DMS79 treated with DMSO at 0.1 percent for 48 hours (cell line): ENCODE results near the gene DNAJC18.

Experiments used
- DNase-seq: peaks from one replicate; lab custom pipeline; 2025; lab: John Stamatoyannopoulos, UW

DNAJC18 gene

DNA sequence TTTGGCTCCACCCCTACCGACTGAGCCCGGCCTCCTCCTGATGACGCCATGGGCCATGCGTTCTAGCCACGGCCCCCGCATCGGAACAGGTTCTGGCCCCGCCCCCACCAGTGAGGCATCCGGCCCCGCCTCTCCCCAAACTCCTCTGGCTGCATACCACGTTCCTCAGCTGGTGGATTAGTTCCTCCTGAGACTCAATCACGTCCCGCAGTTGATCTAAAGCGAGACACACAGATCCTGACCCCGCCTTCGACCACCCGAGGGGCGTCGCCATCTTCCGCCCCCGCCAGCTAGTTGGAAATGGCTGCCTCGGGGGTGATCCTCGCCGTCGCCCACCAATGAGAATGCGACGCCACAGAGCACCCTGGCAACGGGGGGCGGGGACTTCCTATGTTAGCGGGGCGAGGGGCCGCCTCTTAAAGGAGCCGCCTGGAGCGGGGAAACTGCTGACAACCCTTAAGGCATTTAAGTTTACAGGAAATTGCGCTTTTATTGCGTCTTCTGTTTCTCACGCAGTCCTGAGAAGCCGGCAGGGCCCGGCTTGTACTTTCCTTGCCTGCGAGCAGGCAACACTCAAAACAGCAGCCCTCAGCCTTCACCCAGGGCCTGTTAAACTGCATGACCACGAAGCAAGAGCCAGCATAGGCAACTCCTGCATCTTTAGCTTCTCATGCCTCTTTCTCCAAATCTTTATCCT lies 35.4 kb downstream of the DNAJC18 start, which contains the start of gene SPATA24:
TSS of gene SPATA24 (minus strand) at position 303 of the 697 bp plus-strand sequence. CDS start at position 274, 29 bp downstream.
- peak; percentile 78 for DNase-seq

DNA sequence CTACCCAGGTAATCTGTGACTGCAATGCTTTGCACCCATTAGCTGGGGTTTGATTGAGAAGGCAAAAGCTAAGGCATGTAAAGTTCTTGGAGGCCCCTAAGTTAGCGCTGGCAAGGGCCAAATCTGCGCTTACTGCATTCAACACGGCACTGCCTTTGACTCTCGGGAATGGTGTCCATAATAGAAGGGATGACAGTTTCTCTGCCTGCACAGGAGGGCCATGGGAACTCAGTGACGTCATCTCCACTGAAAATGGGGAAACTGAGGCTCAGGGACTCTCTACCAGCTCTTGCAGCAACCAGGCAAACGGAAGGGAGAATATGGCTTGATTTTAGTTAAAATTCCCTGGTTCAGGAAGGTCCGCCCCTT lies 35.9 kb downstream of the DNAJC18 start:
- DNase-seq = no peak

DNA sequence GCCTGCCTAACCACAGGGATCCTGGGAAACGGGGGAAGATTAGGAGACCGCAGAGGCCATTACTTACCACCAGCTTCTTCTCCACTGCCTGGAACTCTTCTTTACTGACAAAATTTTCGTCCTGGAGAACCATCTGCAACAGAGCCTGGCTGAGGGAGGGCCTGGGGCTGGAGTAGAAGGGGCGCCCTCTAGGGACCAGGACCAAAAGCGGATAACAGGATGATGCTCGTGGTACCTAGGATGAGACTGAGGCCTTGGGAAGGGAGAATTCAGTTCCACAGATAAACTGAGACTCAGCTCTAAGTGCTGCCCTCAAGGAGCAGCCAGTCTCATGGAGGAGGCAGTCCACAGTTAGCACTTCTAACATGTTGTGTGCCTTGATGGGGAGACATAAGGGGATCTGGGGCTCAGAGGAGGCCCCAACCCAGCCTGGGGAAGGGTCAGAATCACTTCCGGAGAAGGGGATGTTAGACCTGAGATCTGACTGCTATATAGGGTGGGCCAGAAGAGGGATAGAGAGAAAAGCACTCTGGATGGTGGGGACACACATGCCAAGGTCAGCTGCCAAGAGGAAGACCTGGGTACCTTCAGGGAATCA lies 36.7 kb downstream of the DNAJC18 start:
- DNase-seq = no peak

DNA sequence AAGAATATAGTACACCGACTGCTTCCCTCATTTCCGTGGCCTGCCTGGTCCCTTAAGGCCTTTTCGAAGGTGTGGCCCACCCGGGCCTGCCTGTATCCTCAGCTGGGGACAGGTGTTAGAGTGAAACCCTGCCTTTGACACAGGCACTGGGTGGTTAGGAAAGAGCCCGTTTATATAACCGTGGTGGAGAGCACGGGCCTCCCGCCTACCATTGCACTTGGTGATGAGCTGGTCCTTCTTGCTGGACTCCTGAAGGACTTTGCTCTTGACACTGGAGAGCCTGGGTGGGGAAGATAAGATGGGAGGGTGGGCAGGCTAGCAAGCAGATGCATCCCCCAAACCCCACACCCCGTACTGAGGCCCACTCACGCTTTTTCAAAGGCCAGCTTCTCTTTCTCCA lies 37.8 kb downstream of the DNAJC18 start:
- no peak for DNase-seq

DNA sequence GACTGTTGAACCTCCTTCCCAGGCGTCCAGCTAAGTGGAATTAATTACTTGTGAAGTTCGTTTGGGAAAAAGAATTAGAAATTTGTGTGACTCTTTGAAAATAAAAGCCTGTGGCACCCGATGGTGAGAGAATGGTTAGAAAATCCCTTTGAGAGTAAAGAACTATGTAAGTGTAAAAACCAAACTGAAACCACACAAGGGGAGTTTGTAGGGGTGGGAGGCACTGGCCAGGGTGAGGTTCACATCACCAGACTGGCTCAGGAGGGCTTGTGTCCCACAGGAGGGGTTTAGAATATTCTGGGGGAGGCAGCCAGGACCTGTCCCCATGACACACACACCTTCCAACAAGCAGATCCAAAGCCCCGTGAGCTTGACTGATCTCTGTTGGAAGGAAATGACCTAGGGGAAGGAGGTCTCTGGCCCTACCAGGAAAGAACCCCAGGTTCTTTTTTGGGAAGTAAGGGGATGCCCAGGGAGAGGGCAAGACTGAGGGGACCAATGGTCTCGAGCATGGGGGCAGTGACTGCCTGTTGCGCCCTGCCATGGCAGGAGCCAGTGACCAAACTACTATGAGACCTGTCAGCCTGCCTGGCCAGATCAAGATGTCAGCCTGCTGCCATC lies 39.7 kb downstream of the DNAJC18 start:
- DNase-seq = no peak

DNA sequence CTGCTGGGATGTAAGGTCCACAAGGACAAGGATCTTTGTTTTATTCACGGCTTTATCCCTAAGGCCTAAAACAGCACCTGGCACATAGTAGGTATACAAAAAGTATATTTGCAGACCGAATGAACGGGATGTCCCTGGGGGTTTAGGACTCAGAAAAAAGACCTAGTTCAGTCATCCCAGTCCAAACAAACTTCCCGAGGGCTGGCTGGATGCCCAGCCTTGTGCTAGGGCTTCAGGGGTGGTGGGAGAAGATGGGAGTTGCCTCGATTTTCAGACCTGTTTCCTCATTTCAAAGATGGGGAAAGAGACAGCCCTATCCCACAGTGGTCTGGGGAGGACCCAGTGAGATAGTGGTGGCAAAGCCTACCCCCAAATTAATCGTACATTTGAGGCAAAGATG lies 41.4 kb downstream of the DNAJC18 start:
- no peak for DNase-seq

DNA sequence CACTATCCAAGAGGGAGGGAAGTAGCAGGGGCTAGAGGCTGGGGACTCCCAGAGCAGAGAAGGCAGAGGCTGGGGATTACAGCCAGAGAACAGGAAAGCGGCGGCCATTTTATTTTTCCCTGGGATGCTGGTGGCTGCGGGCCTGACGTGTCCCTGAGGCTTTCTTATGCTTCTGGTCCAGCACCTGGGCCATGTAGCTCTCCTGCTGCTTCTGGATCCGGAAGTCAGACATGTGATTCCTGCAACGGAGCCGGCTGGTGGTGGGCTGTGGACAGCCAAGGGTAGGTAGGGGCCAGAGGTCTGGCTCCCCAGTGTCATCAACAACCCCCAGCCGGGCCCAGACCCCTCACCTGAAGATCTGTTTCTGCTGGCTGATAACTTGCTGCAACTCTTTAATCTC lies 42.6 kb downstream of the DNAJC18 start:
- no peak for DNase-seq

DNA sequence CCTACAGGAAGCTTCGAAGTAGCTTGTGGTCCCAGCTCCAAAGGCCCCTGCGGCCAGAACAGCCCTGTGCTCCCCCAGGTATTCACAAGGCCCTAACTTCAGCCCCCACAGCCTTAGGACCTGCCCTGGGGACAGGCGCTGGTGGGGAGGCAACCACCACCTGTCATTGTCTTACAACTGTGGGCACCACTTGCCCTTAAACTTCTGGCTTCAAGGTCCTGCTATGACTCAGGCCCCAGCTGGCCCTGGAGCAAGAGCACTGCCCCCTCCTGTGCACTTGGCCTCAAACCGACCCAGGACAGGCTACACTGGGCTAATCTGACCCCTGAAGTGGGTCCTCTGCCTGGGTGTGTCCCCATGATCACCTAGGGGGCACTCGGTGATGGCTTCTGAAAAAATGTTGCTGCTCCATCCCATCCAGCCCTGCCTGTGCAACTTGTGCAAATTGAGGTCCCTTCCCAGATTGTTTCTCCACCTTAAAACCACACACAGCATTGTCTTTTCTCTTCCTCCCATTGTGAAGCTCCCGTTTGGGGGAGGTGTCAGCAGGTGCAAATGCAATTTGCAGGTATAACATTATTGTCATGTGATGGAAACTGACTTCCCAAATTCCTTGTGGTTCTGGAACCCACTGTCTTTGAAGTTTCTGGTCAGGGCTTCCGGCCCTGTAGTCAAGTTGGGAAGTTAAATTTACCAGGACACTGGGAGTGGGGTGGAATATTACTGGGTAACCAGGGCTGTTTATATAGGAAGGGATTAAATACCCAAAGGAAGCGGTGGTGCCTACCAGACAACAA lies 43.3 kb downstream of the DNAJC18 start:
- DNase-seq = no peak

DNA sequence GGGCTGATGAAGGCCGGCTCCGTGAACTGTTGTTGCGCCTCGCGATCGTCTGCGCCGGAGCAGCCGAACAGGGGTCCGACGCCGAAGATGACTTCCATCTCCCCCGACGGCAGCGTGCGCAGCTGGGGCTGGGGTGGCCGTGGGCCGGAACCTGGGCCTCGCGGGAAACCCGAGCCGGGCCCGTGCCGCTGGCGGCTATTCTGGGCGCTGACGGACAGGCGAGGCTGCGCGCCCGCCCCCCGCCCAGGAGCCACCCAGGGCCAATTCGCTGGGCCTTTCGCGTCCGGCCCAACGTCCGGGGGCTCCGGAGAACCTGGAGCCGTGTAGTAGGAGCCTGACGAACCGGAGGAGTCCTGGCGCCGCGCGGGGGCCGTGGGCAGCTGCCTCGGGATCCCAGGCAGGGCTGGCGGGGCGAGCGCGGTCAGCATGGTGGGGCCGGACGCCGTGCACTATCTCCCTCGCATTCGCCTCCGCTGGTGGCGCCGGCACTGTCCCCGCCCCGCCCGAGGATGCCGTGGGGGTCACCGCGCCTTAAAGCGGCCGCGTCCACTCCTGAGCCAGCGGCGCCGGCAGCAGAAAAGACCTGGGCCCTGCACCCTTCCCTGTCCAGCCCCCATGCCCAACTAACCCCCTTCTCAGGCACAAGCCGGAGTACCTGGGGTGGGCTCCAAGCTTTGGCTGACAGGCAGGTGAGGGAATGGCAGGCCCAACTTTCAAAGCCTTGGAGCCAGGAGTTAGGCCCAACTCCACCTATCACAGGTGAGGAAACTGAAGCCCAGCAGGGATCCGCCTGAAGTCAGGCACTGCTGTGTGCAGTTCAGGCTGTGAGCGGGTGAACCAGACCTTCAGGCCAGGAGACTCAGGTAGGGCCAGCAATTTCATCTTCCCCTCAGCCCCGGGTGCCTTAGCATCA lies 44.4 kb downstream of the DNAJC18 start, which contains the start of gene PROB1:
TSS of gene PROB1 (minus strand) at position 451 of the 913 bp plus-strand sequence. CDS start at position 428, 23 bp downstream.
- DNase-seq = no peak

DNA sequence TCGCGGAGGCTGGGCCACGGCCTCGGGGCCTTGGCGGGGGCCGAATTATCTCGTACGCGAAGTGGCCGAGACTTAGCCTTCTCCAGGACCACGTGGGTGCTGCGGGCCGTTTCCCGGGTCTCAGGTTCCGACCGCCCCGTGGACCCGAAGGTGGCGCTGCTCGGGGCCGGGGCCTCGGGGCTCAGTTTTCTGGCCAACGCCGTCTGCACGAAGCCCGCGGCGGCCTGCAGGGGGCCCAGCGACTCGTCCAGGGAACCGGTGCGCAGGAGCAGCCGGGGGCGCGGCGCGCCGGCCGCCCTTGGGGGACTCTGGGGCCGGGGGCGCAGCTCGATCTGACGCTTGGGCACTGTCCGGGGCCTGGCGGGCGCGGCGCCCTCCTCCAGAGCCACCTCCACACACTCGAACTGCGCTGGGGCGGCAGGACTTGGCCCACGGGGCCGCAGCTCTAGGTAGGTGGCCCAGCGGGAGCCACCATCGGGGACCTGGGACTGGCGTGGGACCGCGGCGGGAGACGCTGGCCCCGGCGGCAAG lies 45.1 kb downstream of the DNAJC18 start:
- no peak for DNase-seq

DNA sequence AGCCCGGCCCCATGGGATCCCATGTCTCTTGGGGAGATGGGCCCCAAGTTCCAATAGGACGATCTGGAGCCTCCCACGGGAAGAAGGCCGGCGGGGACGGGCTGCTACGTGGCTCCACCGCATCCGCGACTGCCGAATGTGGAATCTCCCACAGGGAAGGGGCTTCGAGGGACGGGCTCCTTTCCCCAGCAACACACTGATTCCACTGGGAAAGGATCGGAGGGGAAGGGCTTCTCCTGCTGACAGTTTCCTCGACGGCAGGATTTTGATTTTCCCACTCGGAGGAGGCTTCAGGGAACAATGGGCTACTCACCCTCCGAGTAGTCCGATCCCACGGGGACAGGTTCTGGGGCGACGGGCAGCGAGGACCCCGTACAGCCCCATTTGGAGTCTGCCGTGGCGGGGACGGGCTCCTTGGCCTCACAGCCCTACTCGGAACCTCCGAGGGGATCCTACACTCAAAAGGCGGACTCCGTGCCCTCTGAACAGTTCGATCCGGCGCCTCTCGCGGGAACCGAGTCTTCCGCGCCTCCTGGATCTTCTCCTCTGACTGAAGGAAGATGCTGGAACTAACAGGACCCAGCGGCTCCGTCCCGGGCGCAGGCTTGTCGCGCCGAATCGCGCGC lies 45.7 kb downstream of the DNAJC18 start:
- peak; percentile 4 for DNase-seq

DNA sequence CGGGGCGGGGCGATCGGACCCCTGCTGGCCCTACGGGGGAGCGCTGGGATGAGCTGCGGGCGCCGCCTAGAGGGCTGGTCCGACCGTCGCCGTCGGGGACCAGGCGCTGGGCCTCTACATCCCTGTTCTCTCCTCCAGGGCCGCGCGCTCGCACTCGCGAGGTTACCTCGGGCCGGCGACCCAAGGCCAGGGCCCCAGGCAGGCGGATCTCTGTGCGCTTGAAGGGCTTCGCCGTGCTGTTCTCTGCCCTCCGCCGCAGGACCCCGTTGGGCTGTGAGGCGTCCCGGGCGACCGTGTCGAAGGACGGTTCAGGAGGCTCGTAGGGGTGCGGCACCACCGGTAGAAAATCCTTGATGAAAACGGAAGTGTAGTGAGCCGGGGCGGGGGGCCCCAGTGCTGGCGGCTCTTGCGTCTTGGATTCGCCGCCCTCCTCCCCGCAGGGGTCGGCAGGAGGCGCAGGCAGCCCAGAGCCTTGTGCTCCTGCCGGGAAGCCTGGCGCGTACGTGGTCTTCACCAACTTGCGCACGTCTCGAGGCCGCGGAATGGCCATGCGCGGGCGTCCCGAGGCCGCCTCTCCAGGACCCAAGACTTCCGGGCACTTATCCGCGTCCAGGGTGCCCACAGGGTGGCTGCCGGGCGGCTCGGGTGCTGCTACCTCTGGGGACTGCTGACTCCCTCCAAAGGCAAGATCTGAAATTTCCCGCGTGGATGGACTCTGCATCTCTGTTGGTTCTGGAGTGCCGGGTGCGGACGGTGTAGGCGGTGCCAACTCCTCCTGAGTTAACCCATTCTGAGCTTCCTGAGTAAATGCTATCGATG lies 46.4 kb downstream of the DNAJC18 start:
- peak; percentile 47 for DNase-seq

DNA sequence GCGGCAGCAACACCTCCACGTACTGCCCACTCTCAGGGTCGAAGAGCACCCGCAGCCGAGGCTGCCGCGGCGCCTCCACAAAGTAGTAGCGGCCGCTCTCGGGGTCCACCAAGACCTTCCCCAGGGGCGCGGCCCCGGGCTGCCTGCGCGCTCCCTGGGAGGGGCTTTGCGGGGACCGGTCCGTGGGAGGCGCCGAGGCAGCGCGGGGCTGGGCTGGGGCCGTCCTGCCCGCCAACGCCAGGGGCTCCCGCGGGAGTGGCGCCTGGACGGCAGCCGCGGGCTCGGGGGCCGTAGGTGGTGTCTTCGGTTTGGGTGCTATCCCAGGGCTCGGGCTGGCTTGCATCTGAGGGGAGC lies 47.0 kb downstream of the DNAJC18 start:
- no peak for DNase-seq

DNA sequence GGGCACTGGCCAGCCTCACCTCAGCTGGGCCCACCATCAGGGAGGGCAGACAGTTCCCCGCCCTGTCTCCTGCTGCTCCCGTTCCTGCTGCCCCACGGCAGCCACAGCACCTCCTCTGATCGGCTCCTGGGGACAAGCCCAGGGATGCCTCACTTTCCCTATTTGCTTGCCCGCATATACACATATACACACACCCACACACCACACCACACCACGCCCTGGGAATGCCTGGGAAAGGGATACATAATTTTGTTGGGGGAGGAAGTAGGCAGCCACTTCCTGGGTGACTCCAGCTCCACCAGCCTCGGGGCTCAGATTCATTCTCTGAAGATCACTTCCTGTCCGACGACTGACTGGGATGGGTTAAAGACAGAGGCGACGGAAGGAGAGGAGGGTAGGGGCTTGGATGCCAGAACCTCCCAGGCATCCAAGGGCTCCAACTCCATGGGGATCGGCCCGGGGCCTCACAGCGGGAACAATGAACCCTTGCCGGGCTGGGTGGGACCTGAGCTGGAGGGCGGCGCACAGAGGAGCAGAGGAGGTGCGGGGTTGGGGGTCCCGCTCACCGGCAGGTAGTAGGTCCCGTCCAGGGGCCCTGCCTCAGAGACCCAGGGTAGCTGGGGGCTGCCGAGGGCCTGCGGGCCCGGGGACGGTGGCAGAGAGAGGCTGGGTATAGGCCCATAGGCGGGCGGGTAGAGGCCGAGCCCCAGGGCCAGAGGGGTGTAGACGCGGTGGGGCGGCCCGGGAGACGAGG lies 47.6 kb downstream of the DNAJC18 start:
- DNase-seq = no peak

DNA sequence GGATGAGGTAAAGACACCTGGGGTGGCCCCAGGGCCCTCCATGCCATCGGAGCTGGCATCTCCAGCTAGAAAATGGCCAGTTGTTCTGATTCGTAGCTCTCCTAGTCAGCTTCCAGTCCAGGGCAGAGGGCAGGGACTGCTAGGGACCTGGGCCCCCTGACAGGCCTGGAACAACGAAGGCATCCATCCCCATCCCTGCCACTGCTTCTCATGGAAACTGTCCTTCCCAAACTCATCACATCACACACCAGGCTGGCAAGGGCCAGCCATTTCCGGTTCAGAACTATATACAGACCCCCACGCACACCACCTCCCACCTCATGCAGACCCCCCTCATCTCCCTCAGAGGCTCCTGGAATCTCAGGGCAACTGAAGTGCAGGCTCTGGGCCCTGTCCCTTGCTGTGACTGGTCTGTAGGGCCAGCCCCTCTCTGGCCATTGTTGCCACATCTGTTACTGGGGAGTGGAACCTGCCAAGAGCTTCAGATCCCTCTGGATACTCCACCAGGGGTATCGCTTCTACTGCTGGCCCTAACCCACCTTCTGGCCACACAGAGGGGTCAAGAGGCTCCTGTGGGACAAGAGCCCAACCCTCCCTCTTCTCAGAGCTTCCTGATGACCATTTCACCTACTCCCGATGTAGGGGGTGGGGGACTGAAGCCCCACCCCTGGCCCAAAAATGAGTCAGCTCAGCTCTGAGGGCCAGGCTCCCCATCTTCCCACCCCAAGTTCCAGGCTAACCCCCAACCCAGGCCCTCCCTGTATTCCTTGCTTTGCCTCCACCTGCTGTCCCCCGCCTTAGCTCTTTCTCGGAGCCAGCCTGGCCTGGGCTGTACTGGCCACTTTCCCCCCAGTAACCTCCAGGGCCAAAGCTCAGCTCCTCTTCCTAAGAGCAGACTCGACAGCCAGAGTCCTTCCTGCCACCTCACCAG lies 48.4 kb downstream of the DNAJC18 start:
- DNase-seq = no peak

DNA sequence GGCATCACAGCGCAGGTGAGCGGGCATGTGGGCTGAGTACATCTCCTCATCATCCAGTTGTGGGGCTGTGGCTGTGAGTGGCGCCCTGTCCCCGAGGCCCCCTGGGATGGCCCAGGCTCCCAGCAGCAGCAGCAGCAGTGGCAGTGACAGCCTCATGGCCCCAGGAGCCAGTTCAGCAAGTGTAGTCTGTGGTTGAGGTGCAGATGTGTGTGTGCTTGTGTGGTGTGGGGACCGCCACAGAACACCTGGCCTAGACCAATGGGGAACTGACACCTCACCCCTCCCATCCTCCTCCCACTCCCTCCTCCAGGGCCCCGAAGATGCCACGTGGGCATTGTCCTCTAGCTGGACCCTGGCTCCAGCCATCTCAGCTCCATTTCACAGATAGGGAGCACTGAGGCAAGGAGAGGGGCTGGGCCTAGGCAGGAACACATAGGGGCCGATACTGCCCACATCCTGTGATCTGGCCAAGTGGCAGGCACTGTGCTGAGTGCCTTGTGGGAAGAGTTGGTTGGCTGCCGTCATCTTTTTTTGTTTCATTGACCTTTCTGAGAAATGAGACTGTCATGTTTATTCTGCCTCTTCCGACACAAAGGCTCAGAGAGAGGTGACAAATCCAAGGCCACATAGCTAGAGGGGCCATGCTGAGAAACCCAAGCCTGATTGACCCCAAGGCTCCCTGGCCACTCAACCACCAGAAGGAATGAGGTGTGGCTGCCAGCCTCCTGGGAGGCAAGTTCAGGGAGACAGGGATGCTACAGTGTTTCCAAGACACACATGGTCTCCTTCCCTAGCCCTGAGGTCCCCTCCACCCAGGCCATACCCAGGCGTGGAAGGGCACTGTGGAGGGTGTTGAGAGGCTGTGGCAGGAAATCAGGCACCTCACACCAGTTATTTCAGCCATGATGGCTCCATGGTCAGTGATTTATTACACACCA lies 49.4 kb downstream of the DNAJC18 start, which contains the start of gene MZB1:
TSS of gene MZB1 (minus strand) at position 213 of the 938 bp plus-strand sequence. CDS start at position 156, 57 bp downstream.
- DNase-seq = no peak
